Keratinocyte (primary cell): ENCODE data around the gene CFAP299. TPM values are rescaled to one million over a fixed set of nuclear protein-coding genes. Genes with fewer than 3 reads are reported as not detected.
"Not testable (repeated sequence)": the region's sequence is repeated elsewhere in the genome, so short reads cannot be mapped to it uniquely, and the experiment has no call there.

Experiments
- DNase-seq: peaks from one replicate; pipeline ENCODE4 v3.0.0-alpha.2; 2011; ENCODE audit warnings: low read depth, missing footprints, low spot score
- FAIRE-seq: peaks from 2 replicates; lab custom pipeline; 2011; peaks lifted over from hg19 to GRCh38; lab: Jason Lieb, UNC
- H2AFZ ChIP-seq: 2 replicates; pipeline ENCODE4 v1.6.0; 2012; ENCODE audit warnings: low read length, control low read depth, inconsistent platforms; ENCODE audit not compliant: control insufficient read depth
- H3K27ac ChIP-seq: 2 replicates; pipeline ENCODE4 v1.5.1; 2011; ENCODE audit warnings: low read length; ENCODE audit not compliant: control insufficient read depth, insufficient read depth
- H3K27me3 ChIP-seq: 3 replicates; pipeline ENCODE4 v1.6.0; 2011; ENCODE audit warnings: low read length; ENCODE audit not compliant: control insufficient read depth, insufficient read depth; ENCODE audit errors: extremely low read depth
- H3K36me3 ChIP-seq, 2 experiments: 2 replicates in 1 of 2; 3 replicates in 1 of 2; pipeline ENCODE4 v1.5.1; 2011; ENCODE audit warnings: low read length in 2 of 2, mild to moderate bottlenecking in 1 of 2; ENCODE audit not compliant: control insufficient read depth in 2 of 2, insufficient read depth in 2 of 2; ENCODE audit errors: extremely low read depth in 1 of 2
- H3K4me1 ChIP-seq: 3 replicates; pipeline ENCODE4 v1.5.1; 2011; ENCODE audit warnings: low read length; ENCODE audit not compliant: control insufficient read depth, insufficient read depth; ENCODE audit errors: extremely low read depth
- H3K4me2 ChIP-seq: 3 replicates; pipeline ENCODE4 v1.6.0; 2011; ENCODE audit warnings: low read depth, low read length; ENCODE audit not compliant: control insufficient read depth, insufficient read depth; ENCODE audit errors: extremely low read depth
- H3K4me3 ChIP-seq, 3 experiments: fragments of 200-600 bp in 1 of 3; sonication (generic) in 1 of 3; 2 replicates in 2 of 3; 3 replicates in 1 of 3; pipeline ENCODE4 v1.5.1; 2011 to 2016; ENCODE audit warnings: low read length in 3 of 3, mild to moderate bottlenecking in 3 of 3, control low read depth in 2 of 3, inconsistent platforms in 1 of 3, low read depth in 1 of 3, mixed read lengths in 1 of 3, mixed run types in 1 of 3, moderate library complexity in 1 of 3; ENCODE audit not compliant: control insufficient read depth in 2 of 3, insufficient read depth in 2 of 3; ENCODE audit errors: extremely low read depth in 1 of 3
- H3K79me2 ChIP-seq: 2 replicates; pipeline ENCODE4 v1.6.0; 2012; ENCODE audit warnings: low read length; ENCODE audit not compliant: control insufficient read depth, insufficient read depth
- H3K9ac ChIP-seq: 3 replicates; pipeline ENCODE4 v1.6.0; 2011; ENCODE audit warnings: low read length; ENCODE audit not compliant: control insufficient read depth, insufficient read depth; ENCODE audit errors: extremely low read depth
- H3K9me1 ChIP-seq: 3 replicates; pipeline ENCODE4 v1.6.0; 2011; ENCODE audit warnings: low read length; ENCODE audit not compliant: control insufficient read depth, insufficient read depth; ENCODE audit errors: extremely low read depth
- H3K9me3 ChIP-seq: 2 replicates; pipeline ENCODE4 v1.5.1; 2012; ENCODE audit warnings: low read depth, low read length; ENCODE audit not compliant: control insufficient read depth
- H4K20me1 ChIP-seq: 3 replicates; pipeline ENCODE4 v1.6.0; 2011; ENCODE audit warnings: low read length; ENCODE audit not compliant: control insufficient read depth, insufficient read depth; ENCODE audit errors: extremely low read depth
- EZH2 ChIP-seq: IDR thresholded peaks from one replicate; pipeline ENCODE4 v1.6.1; 2012; ENCODE audit warnings: inconsistent platforms, mild to moderate bottlenecking, low read length, moderate library complexity
- dilution Hi-C: fragments of 300-500 bp; cut with MboI; formaldehyde crosslinking; loops from one replicate; pipeline ENCODE4 v1.7.0; 2020; ENCODE audit warnings: low sequenced_read_pairs; ENCODE audit not compliant: extremely low pct_ligation_motif_present
- polyA plus RNA-seq, 5 experiments: library from polyadenylated mRNA; depleted of rRNA in 3 of 5; stranded (reverse) in 3 of 5; stranded (forward) in 1 of 5; unstranded in 1 of 5; fragments of >200 nt; gene quantifications; 1 replicate in 1 of 5; 2 replicates in 3 of 5; 3 replicates in 1 of 5; pipeline versions ENCODE4 v1.2.1 to v1.2.3, GENCODE V29; 2011 to 2012; ENCODE audit warnings: missing spikeins in 2 of 5, low read depth in 1 of 5, low replicate concordance in 1 of 5
- TF ChIP-seq, protein P1 (sequence below), 3 experiments: IDR thresholded peaks in 1 of 3; conservative IDR thresholded peaks in 1 of 3; optimal IDR thresholded peaks in 1 of 3; 2 replicates in 2 of 3; 3 replicates in 1 of 3; pipeline versions ENCODE3 to v1.5.1; 2011; ENCODE audit warnings: low read length in 3 of 3, mild to moderate bottlenecking in 3 of 3, moderate library complexity in 2 of 3, control low read depth in 1 of 3, inconsistent platforms in 1 of 3; ENCODE audit not compliant: insufficient read depth in 2 of 3; ENCODE audit errors: extremely low read depth in 1 of 3

The CFAP299 gene
- polyA plus RNA-seq, 1 donor (not counting 4 experiments of a cell fraction or from before 2014, with no cell fraction given): 0.14 TPM

DNA sequence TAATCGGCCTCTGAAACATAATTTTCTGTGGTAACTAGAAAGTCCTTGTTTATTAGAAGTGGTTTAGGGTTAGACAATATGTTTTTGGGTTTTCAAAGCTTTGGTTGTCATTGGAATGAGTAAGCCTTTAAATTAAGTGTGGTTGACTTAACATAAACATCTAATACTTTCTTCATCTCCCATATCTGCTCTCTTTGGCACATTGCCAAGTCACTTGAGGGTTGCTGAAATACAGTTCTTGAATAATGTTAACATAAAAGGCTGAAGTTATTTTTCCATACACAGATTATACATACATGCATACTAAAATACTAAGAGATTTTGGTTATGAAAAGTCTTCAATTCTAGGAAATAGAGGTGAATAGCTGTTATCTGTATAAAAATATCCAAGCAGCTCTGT, 453.3 kb downstream of the CFAP299 start:
- no peaks in the 10 kb centered on the region for H3K79me2 ChIP-seq
- no peaks in the 10 kb centered on the region for H3K27me3 ChIP-seq
- dilution Hi-C loops: no loop called here
- no peaks in the 10 kb centered on the region for H3K9me1 ChIP-seq
- no peak overlapping the region for H3K27ac ChIP-seq
- no peak overlapping the region for H3K9ac ChIP-seq
- no peak for DNase-seq
- no peaks in the 10 kb centered on the region for H4K20me1 ChIP-seq
- no peak overlapping the region for H2AFZ ChIP-seq
- no peaks in the 10 kb centered on the region for H3K9me3 ChIP-seq
- TF ChIP-seq EZH2: no peak
- TF ChIP-seq, protein P1, sequence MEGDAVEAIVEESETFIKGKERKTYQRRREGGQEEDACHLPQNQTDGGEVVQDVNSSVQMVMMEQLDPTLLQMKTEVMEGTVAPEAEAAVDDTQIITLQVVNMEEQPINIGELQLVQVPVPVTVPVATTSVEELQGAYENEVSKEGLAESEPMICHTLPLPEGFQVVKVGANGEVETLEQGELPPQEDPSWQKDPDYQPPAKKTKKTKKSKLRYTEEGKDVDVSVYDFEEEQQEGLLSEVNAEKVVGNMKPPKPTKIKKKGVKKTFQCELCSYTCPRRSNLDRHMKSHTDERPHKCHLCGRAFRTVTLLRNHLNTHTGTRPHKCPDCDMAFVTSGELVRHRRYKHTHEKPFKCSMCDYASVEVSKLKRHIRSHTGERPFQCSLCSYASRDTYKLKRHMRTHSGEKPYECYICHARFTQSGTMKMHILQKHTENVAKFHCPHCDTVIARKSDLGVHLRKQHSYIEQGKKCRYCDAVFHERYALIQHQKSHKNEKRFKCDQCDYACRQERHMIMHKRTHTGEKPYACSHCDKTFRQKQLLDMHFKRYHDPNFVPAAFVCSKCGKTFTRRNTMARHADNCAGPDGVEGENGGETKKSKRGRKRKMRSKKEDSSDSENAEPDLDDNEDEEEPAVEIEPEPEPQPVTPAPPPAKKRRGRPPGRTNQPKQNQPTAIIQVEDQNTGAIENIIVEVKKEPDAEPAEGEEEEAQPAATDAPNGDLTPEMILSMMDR (optimal IDR thresholded peaks at IDR 0.05 in 1 of 3, IDR thresholded peaks at IDR 0.05 in 1 of 3, conservative IDR thresholded peaks at IDR 0.05 in 1 of 3; ENCODE audit: extremely low read depth in 1 of 3, insufficient read depth in 2 of 3, low read length in 3 of 3): no peak
- no peaks in the 10 kb centered on the region for H3K4me1 ChIP-seq
- FAIRE-seq: no peak
- H3K36me3 ChIP-seq: no peaks in the 10 kb centered on the region
- no peak overlapping the region for H3K4me2 ChIP-seq
- no peak overlapping the region for H3K4me3 ChIP-seq

DNA sequence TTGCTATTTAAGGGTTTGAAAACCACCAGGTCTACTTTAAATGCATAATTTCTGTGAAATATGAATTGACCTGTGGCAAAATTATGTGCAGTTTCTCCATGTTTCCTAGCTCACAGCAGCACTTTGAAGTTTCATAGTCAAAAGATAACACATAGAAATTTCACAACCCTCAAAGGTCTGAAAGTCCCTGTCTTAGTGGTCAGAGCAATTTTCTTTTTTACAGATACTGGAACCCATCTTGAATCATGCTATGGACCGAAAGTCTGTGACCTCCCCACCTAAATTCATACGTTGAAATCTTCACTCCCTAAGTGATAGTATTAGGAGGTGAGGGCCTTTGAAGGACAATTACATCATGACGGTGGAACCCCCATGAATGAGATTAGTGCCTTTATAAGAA, 454.6 kb downstream of the CFAP299 start:
- no peaks in the 10 kb centered on the region for H3K9me1 ChIP-seq
- H3K27me3 ChIP-seq: no peaks in the 10 kb centered on the region
- FAIRE-seq (no peak), DNase-seq (no peak)
- TF ChIP-seq, protein P1 (optimal IDR thresholded peaks at IDR 0.05 in 1 of 3, IDR thresholded peaks at IDR 0.05 in 1 of 3, conservative IDR thresholded peaks at IDR 0.05 in 1 of 3; ENCODE audit: extremely low read depth in 1 of 3, insufficient read depth in 2 of 3, low read length in 3 of 3): no peak
- no peak for TF ChIP-seq EZH2
- H3K4me2 ChIP-seq: no peak overlapping the region
- dilution Hi-C loops: no loop called here
- no peaks in the 10 kb centered on the region for H3K79me2 ChIP-seq
- no peaks in the 10 kb centered on the region for H3K36me3 ChIP-seq
- no peaks in the 10 kb centered on the region for H3K4me1 ChIP-seq
- no peaks in the 10 kb centered on the region for H4K20me1 ChIP-seq
- no peaks in the 10 kb centered on the region for H3K9me3 ChIP-seq
- no peak overlapping the region for H3K4me3 ChIP-seq
- no peak overlapping the region for H2AFZ ChIP-seq
- no peak overlapping the region for H3K27ac ChIP-seq
- no peak overlapping the region for H3K9ac ChIP-seq

DNA sequence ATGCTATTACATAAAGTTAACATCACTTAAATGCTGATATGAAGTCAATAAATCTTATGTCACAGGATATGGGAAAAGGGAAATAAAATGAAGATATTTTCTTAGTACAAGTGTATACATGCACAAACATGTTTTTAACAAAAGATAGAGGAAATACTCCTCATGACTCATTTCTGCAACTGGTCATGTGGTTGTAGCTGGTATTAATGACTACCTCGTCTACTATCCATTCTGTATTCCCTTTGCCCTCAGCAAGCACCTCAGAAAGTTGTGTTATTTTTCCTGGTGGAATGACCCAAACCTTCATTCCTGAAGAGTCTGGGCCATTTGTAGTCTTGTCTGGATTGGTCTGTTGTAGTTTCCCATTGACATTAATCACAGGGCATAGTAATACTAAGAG, 458.1 kb downstream of the CFAP299 start:
- H3K9me1 ChIP-seq, H3K4me3 ChIP-seq, FAIRE-seq, H4K20me1 ChIP-seq, H3K4me1 ChIP-seq, H3K9ac ChIP-seq, H3K4me2 ChIP-seq, H2AFZ ChIP-seq, H3K79me2 ChIP-seq, dilution Hi-C loops, H3K27me3 ChIP-seq, H3K9me3 ChIP-seq, H3K36me3 ChIP-seq: not testable (repeated sequence)
- peak overlapping the region; percentile 13 for H3K27ac ChIP-seq
- DNase-seq: peak; percentile 46
